LNCAP (cell line): ENCODE results near the gene ARID3B.

ENCODE experiments used
- CTCF ChIP-seq: fragments of 450-650 bp; IDR thresholded peaks from 2 replicates; pipeline ENCODE4 v1.5.1; 2017; ENCODE audit warnings: mild to moderate bottlenecking

ARID3B gene

GRCh38 chr15:74540161-74540760 lies 759 bp upstream of the ARID3B start:
- no peak for TF ChIP-seq CTCF

- no peak for TF ChIP-seq CTCF
These were observed 610 bp downstream of the ARID3B start for GRCh38 chr15:74541494-74542165.

- no peak for TF ChIP-seq CTCF
These were observed 1.4 kb downstream of the ARID3B start for GRCh38 chr15:74542166-74543042.

GRCh38 chr15:74543043-74543422 lies 2.0 kb downstream of the ARID3B start:
- TF ChIP-seq CTCF: no peak

- TF ChIP-seq CTCF: peak; percentile 34; the same call in 1 of the 2 replicates
These were observed 2.6 kb downstream of the ARID3B start for GRCh38 chr15:74543583-74543982.

GRCh38 chr15:74545086-74545485 lies 4.1 kb downstream of the ARID3B start:
- TF ChIP-seq CTCF: no peak

- TF ChIP-seq CTCF: no peak
These were observed 5.0 kb downstream of the ARID3B start for GRCh38 chr15:74545776-74546656.
